Erythroblast (primary cell): Measurements from ENCODE around the gene GRIFIN.

Experiments
- GATA1 ChIP-seq: IDR thresholded peaks from 2 replicates; pipeline ENCODE4 v1.6.1; 2011; ENCODE audit warnings: low read depth, mild to moderate bottlenecking, control low read depth, low read length, moderate library complexity
- POLR2A ChIP-seq: IDR thresholded peaks from 2 replicates; pipeline ENCODE4 v1.6.1; 2011; ENCODE audit warnings: mild to moderate bottlenecking, low read length

- no peak for TF ChIP-seq POLR2A
- TF ChIP-seq GATA1: no peak
Observed at GRCh38 chr7:2479276-2480069, 3.3 kb upstream of the GRIFIN start.
